RWPE1 (cell line): Measurements from ENCODE around the gene CLMN.

Source experiments
- CTCF ChIA-PET: fragments of 350-600 bp; sonication (Branson Sonifier 250); formaldehyde crosslinking; extraction: SDS; loops from one replicate; lab custom pipeline; 2021; lab: Yijun Ruan, JAX
- POLR2A ChIA-PET: fragments of 400-600 bp; formaldehyde crosslinking; extraction: SDS; loops from one replicate; lab custom pipeline; 2020; ENCODE audit warnings: antibody characterized with exemption; ENCODE audit not compliant: low non-redundant PET; lab: Yijun Ruan, JAX
- DNase-seq: peaks from one replicate; pipeline ENCODE4 v3.0.0; 2012; ENCODE audit warnings: low spot score
- H3K27ac ChIP-seq: fragments of 450-650 bp; 2 replicates; pipeline ENCODE4 v1.5.1; 2017
- TF ChIP-seq, protein P1 (sequence below): fragments of 450-650 bp; conservative IDR thresholded peaks from 2 replicates; pipeline ENCODE4 v1.5.1; 2017; ENCODE audit warnings: low read depth, mild to moderate bottlenecking

Gene CLMN

DNA sequence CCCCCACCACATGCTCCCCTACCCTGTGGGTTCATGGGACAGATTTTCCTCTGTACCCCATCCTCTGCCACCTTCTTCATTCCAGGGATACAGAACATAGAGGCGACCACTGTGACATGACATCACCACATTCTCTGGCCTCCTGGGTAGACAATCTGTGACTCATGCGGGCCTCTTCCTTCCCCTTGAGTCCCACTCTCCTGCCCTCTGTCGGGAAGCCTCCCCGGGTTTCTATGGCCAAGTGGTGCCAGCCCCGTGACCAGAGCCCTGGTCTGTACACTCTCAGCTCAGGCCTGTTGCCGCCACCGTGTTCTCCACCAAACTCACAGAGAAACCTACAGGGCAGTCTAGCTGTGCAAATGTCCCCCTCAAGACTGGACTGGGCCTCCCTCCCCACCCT, 8.0 kb downstream of the CLMN start:
- ChIA-PET CTCF (no interaction called here), POLR2A (no interaction called here)
- no peak for DNase-seq
- H3K27ac ChIP-seq: no peak overlapping the region
- TF ChIP-seq, protein P1, sequence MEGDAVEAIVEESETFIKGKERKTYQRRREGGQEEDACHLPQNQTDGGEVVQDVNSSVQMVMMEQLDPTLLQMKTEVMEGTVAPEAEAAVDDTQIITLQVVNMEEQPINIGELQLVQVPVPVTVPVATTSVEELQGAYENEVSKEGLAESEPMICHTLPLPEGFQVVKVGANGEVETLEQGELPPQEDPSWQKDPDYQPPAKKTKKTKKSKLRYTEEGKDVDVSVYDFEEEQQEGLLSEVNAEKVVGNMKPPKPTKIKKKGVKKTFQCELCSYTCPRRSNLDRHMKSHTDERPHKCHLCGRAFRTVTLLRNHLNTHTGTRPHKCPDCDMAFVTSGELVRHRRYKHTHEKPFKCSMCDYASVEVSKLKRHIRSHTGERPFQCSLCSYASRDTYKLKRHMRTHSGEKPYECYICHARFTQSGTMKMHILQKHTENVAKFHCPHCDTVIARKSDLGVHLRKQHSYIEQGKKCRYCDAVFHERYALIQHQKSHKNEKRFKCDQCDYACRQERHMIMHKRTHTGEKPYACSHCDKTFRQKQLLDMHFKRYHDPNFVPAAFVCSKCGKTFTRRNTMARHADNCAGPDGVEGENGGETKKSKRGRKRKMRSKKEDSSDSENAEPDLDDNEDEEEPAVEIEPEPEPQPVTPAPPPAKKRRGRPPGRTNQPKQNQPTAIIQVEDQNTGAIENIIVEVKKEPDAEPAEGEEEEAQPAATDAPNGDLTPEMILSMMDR: no peak

DNA sequence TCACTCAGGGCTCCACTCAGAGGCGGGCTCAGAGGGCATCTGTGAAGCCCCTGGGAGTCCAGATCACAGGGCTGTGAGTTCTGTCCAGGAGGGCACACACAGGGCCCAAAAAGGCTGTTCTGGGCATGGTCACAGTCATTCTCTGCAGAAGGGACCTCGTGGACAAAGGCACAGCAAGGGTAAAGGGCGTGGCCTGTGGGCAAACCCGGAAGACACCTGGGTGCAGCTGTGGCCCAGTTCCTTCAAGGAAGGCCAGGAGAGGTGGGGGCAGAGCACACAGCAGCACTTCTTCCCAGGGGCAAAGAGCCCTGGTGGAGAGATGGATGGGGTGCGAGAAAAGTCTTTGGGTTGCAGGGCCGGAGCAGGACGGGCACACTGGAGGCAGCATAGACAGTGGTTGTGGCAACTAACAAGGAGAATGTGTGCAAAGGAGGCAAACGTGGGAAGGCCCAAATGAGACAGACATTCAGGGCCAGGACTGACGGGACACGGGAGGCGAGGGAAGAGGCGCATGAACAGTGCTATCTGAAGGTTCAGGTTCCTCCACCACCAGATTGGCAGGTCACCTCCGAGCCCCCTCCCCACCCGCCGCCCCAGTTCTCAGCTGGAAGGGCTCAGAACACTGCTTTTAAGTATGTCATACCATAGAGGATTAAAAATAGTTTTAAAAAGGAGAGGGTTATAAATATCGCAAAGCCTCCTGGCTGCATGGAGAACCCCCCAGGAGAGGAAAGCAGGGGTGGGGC, 8.9 kb downstream of the CLMN start:
- ChIA-PET POLR2A (no interaction called here), CTCF (no interaction called here)
- TF ChIP-seq, protein P1: no peak
- H3K27ac ChIP-seq: no peak overlapping the region
- DNase-seq: no peak

DNA sequence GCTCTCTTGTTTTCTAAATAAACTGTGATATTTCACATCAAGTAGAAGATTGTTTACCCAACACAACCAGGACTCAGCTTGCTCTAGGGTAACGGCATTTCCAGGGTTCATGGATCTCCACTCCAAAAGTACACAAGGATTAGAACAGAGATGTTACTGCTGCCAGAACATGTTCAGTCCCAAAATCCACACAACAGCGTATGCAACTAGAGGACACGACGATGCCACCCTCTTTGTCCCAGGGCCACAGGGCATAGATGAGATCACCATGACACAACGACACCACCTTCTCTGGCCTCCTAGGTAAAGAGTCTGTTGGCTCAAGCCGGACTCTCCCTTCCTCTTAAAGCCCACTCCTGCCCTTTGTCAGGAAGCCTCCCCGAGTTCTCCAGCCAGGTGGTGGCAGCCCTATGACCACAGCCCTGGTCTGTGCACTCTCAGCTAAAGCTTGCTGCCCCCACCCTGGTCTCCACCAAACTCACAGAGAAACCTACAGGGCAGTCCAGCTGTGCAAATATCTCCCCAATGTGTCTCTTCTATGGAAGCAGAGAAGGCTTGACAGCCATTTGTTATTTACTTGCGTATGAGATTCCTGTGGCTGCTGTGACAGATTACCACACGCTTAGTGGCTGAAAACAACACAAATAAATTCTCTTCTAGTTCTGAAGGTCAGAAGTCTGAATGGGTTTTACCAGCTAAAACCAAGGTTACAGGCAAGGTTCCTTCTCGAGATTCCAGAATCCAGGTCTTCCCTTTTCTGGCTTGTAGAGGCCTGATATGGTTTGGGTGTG, 10.3 kb downstream of the CLMN start:
- ChIA-PET CTCF (no interaction called here), POLR2A (no interaction called here)
- TF ChIP-seq, protein P1: no peak
- DNase-seq: no peak
- H3K27ac ChIP-seq: no peak overlapping the region

DNA sequence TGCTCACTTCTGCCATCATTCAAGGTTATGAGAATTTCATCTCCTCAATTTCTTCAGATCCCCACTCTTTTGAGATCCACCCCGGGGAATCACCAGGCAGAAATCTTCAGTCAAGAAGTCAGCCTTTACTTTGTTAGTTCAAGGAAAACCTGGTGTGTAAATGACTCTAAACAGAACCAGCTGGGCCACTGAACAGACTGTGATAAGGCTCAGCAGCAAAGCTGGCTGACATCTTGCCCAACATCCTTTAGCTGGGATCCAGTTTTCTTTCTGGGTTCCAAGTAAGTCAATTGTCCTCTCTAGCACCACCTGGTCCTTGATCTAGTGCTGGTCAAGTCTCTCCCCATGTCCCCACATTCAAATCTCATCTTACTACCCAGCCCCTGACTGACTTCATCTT, 11.6 kb downstream of the CLMN start:
- ChIA-PET POLR2A (no interaction called here), CTCF (interaction anchor here (0.5 to 0.7 kb wide), 3 partner anchors 90 to 583 kb away, joined by 3 to 4 read pairs (median 3); no protein-coding TSS in a partner anchor)
- no peak for DNase-seq
- no peak overlapping the region for H3K27ac ChIP-seq
- TF ChIP-seq, protein P1: no peak

DNA sequence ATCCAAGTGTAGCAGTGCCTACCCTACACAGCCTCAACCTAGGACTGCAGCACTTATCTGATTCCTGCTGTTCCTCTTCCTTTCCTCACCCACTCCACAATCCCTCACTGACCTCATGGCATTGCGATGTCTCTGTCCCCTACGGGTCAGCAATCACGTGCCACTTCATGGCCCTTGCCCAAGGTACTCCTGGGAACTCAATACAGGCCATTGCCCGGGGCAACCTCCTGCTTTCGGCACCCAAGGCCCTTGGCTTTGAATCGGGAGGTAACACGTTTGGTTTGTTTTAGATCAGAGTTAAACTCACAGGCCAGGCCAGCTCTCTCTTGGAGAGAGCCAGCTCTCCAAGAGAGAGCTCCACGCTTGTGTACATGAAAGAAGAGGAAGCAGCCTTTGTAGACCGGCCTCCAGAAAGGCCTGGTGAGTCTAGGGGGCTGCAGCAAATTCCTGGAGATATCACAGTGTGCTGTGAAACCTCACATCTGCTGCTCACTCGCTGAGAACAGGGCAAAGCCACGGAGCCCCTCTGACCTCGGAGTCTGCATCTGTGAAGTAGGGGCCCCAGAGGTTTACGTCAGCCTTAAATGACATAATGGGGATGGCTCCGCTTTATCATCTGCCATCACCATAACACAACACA, 12.2 kb downstream of the CLMN start:
- TF ChIP-seq, protein P1: no peak
- H3K27ac ChIP-seq: no peak overlapping the region
- POLR2A ChIA-PET: no interaction called here
- CTCF ChIA-PET: interaction anchor here (0.7 kb wide), 1 partner anchor 90 kb away, joined by 3 read pairs; no protein-coding TSS in a partner anchor
- no peak for DNase-seq

DNA sequence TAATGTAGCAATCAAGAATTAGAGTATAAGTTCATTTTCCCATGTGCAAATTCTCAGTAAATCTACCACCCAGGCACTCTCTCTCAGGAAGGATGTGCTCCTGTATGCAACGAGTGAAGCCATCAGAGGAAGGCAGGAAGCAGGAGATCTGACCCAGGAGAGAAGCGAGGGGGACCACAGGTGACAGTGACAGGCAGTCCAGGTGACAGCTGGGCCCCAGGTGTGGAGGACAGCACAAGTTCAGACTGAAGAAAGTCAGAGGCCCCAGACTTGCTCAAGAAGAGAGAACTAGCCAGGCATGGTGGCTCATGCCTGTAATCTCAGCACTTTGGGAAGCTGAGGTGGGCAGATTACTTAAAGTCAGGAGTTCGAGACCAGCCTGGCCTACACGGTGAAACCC, 13.8 kb downstream of the CLMN start:
- TF ChIP-seq, protein P1: no peak
- H3K27ac ChIP-seq: no peak overlapping the region
- ChIA-PET POLR2A (no interaction called here), CTCF (no interaction called here)
- no peak for DNase-seq
